Kidney (tissue), 14 donors: ENCODE results near the gene TBC1D24. TPM values are rescaled to one million over a fixed set of nuclear protein-coding genes. Genes with fewer than 3 reads are reported as not detected.

ENCODE experiments used
- DNase-seq, 5 donors: peaks; one replicate each; pipeline ENCODE4 v3.0.0-alpha.2; 2013 to 2020
- FAIRE-seq: peaks from 2 replicates; lab custom pipeline; 2012; peaks lifted over from hg19 to GRCh38; lab: Jason Lieb, UNC
- H3K27ac ChIP-seq, 2 donors: one replicate each; pipeline ENCODE4 v1.7.0; 2013; ENCODE audit warnings: low read depth in 2 of 2, low read length in 2 of 2, inconsistent platforms in 1 of 2
- H3K27me3 ChIP-seq: one replicate; pipeline ENCODE4 v1.7.1; 2013; ENCODE audit warnings: low read length, inconsistent platforms; ENCODE audit not compliant: control insufficient read depth, insufficient read depth
- H3K36me3 ChIP-seq, 3 donors: one replicate each; pipeline versions ENCODE4 v1.7.0 to v1.7.1; 2013; ENCODE audit warnings: low read length in 3 of 3, control low read depth in 1 of 3, inconsistent platforms in 1 of 3; ENCODE audit not compliant: insufficient read depth in 3 of 3, control insufficient read depth in 2 of 3
- H3K4me1 ChIP-seq, 3 donors: one replicate each; pipeline versions ENCODE4 v1.7.0 to v1.7.1; 2013; ENCODE audit warnings: low read length in 3 of 3, inconsistent platforms in 1 of 3, low read depth in 1 of 3; ENCODE audit not compliant: control insufficient read depth in 2 of 3, insufficient read depth in 2 of 3
- H3K4me3 ChIP-seq, 3 donors: one replicate each; pipeline versions ENCODE4 v1.7.0 to v1.8.1; 2013; ENCODE audit warnings: low read length in 3 of 3, control low read depth in 1 of 3, inconsistent platforms in 1 of 3
- H3K9ac ChIP-seq, 3 donors: one replicate each; pipeline versions ENCODE4 v1.7.0 to v1.7.1; 2013; ENCODE audit warnings: low read length in 3 of 3, control low read depth in 1 of 3, inconsistent platforms in 1 of 3
- H3K9me3 ChIP-seq, 3 donors: one replicate each; pipeline versions ENCODE4 v1.7.0 to v1.7.1; 2013; ENCODE audit warnings: low read length in 3 of 3, control low read depth in 1 of 3, inconsistent platforms in 1 of 3; ENCODE audit not compliant: control insufficient read depth in 2 of 3, insufficient read depth in 1 of 3
- intact Hi-C: fragments of 100-400 bp; cut with DNase I; formaldehyde crosslinking; loops from one replicate; pipeline ENCODE4 v1.11.1; 2022
- polyA plus RNA-seq: library from polyadenylated mRNA; stranded (reverse); fragments of 350-450 nt; fragmentation: Illumina TruSeq; extraction: RNeasy Lipid Tissue Mini Kit (QIAGEN cat#74804); gene quantifications from one replicate; pipeline ENCODE4 v1.2.3, GENCODE V29; 2014; ENCODE audit warnings: low read depth, low replicate concordance; ENCODE audit not compliant: insufficient read depth
- total RNA-seq: library from RNA; stranded (reverse); fragmentation: NEBNext Ultra II Directional; extraction: Animal tissue kit (Norgen Biotek cat#: 25700); gene quantifications from one replicate; pipeline ENCODE4 v1.2.1, GENCODE V29; 2021
- TF ChIP-seq, protein P1 (sequence below): IDR thresholded peaks from 3 replicates; pipeline ENCODE4 v1.5.1; 2012; ENCODE audit warnings: mild to moderate bottlenecking, moderate library complexity, borderline replicate concordance; ENCODE audit not compliant: insufficient read depth; ENCODE audit errors: extremely low read depth
- donor health status: control.
- donor health status: control.
- donor health status: control.
- donor health status: control.
- donor health status: control.
- donor health status: DM: yes; HTN: yes; CAD: no.
- donor health status: Normal renal cell carcinoma (clear cell type).

Gene TBC1D24
- total and polyA plus RNA-seq, 2 donors from 2014 or later = 23.9 to 25.7 TPM

DNA sequence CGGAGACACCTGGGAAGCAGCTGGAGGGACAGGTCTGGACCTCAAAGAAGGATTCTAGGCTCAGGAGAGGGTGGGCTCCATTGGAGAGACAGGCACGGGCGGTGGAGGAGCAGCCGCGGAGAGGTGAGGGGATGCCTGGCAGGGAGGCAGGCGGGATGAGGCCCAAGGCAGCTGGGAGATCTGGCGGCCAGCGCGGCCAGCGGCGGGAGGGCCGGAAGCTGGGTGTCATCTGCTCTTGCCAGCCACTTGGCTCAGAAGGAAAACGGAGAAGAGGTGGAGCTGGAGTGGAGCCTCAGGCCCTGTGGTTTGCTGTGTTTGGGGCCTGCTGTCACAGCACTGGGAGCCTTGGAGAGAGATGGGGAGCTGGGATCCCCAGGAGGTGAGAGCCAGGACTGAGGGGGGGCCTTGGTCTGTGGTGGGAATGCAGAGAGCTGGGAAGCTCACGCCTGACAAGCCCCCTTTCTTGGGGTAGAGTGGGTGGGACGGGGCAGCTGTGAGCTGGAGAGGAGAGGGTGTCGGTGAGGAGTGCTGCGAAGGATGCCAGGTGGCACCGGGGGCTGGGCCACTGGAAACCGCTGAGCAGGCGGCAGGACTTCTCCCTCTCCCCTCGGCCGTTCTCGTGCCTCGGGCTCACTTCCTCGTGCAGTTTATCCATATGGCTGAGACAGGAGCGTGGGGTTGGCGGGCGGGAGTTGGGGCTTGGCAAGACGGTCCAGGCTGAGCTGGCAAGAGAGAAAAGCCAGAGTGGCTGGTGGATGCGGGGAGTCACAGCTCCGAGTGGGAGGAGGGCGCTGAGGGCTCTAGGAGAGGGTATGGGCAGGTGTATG, 8.0 kb downstream of the TBC1D24 start:
- peaks cover 2 to 63% (median 20%) of the 10 kb centered on the region in 3 donors for H3K4me1 ChIP-seq
- DNase-seq (peak in 4 of 5 donors; percentile 55 to 82 (median 70)), FAIRE-seq (no peak)
- peak overlapping the region in 2 of 3 donors; percentile 24 to 43 for H3K9ac ChIP-seq
- intact Hi-C loops = no loop called here
- H3K36me3 ChIP-seq = no peaks in the 10 kb centered on the region
- H3K9me3 ChIP-seq = no peaks in the 10 kb centered on the region
- no peaks in the 10 kb centered on the region for H3K27me3 ChIP-seq
- peak overlapping the region in 1 of 3 donors; percentile 21 for H3K4me3 ChIP-seq
- peak overlapping the region; percentile 75 to 78 for H3K27ac ChIP-seq
- TF ChIP-seq, protein P1, sequence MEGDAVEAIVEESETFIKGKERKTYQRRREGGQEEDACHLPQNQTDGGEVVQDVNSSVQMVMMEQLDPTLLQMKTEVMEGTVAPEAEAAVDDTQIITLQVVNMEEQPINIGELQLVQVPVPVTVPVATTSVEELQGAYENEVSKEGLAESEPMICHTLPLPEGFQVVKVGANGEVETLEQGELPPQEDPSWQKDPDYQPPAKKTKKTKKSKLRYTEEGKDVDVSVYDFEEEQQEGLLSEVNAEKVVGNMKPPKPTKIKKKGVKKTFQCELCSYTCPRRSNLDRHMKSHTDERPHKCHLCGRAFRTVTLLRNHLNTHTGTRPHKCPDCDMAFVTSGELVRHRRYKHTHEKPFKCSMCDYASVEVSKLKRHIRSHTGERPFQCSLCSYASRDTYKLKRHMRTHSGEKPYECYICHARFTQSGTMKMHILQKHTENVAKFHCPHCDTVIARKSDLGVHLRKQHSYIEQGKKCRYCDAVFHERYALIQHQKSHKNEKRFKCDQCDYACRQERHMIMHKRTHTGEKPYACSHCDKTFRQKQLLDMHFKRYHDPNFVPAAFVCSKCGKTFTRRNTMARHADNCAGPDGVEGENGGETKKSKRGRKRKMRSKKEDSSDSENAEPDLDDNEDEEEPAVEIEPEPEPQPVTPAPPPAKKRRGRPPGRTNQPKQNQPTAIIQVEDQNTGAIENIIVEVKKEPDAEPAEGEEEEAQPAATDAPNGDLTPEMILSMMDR = no peak

DNA sequence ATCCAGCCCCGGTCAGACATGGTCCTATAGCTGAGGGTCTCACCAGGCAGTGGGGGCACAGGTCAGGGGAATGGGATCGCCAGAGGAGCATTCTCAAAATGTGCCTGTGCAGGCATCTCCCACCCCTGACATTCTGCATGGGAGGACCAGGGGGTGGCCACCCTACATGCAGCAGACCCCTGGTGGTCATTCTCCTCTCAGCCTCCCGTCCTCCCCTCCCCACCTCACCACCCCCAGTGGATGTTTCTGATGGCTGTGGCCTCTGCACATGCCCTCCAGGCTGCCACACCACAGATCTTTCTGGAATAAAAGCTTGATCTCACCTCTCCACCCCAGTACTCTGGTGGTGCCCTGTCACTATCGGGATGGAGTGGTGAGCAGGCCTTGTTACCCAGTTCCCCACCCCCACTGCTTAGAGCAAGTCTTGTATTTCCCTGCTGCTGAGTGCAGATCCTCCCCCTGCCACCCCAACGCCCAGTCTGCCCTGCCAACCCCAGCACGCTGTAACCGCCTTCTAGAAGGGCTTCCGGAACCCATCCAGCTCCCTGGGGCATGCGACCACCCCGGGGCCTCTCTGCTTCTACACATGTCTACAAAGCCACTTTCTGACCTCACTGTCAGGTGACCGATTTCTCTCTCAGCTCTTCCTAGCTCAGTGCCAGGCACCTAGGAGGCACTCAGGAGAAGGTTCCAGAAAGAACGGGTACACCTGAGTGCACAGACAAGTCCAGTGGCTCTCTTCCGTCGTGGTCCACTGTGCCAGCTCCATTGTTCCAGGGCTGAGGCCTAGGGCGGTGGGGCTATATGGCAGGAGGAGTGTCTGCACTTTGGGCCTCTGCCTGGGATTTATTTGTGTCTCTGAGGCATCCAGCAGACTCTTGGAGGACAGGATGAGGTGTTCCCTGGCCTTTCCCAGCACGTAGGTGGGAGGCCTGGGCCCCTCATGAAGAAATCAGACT, 9.3 kb downstream of the TBC1D24 start:
- TF ChIP-seq, protein P1 = no peak
- peak overlapping the region; percentile 3 to 32 for H3K27ac ChIP-seq
- intact Hi-C loops = no loop called here

DNA sequence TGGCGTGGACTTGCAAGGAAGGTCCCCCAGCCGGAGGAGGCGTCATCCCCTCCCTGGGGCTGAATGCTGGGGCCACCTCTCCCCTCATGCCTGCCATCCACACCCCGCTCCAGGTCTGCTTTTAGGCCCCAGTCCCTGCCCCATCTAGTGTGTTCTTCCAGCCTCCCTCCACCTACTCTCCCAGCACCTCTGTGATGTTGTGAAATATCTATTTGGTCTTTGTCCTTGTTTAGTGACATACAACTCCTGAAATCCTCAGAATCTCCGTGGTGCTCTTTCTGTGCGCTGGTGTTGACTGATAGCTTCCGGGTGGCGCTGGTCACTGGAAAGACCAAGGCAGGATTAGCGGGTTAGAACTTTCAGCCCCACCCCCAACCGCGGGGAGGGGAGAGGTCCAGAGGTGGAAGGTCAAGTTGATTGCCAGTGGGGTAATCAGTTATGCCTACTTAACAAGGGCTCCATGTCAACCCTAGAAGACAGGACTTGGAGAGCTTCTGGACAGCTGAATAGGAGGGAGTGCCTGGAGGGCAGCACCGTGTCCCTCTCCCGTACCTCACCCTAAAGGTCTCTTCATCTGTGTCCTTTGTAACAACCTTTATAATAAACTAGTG, 10.1 kb downstream of the TBC1D24 start:
- Histone ChIP-seq H3K4me3 (no peak overlapping the region), H3K9ac (no peak overlapping the region), H3K27me3 (no peaks in the 10 kb centered on the region), H3K36me3 (peaks cover 0 to 3% (median 0%) of the 10 kb centered on the region in 3 donors), H3K4me1 (peaks cover 2 to 63% (median 16%) of the 10 kb centered on the region in 3 donors), H3K27ac (peak overlapping the region in 1 of 2 donors; percentile 23), H3K9me3 (no peaks in the 10 kb centered on the region)
- TF ChIP-seq, protein P1 = no peak
- DNase-seq (peak in 1 of 5 donors; percentile 45), FAIRE-seq (no peak)
- intact Hi-C loops = no loop called here

More for the DNA sequence above, 9.3 kb downstream of the TBC1D24 start:
- peak overlapping the region in 1 of 3 donors; percentile 31 for H3K9ac ChIP-seq
- H3K36me3 ChIP-seq = no peaks in the 10 kb centered on the region
- no peaks in the 10 kb centered on the region for H3K27me3 ChIP-seq
- peaks cover 2 to 57% (median 16%) of the 10 kb centered on the region in 3 donors for H3K4me1 ChIP-seq
- no peaks in the 10 kb centered on the region for H3K9me3 ChIP-seq
- H3K4me3 ChIP-seq = no peak overlapping the region
- FAIRE-seq (no peak), DNase-seq (peak in 2 of 5 donors; percentile 41 to 73)
